ENCODE measurements around the gene WDFY3.

DNA sequence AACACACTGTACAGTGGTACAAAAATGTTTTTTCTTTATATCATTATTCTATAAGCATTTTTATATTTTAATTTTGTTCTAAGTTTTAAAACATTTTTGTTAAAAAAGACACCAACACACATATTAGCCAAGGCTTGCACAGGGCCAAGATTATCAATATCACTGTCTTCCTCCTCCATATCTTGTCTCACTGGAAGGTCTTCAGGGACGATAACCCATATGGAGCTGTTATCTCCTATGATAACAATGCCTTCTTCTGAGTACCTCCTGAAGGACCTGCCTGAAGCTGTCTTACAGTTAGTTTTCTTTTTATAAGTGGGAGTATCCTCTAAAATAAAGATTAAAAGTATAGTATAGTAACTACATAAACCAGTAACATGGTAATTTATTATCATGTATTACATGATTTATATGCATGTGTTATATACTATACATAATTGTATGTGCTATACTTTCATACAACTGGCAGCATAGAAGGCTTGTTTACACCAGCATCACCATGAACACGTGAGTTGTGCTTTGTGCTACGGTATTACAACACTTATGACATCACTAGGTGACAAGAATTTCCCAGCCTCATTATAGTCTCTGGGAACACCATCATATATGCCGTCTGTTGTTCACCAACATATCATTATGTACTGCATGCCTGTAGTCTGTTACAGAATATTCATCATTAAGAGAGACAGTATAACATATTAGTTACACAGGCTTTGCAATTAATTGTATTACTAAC, 90.7 kb downstream of the WDFY3 start:
- TF ChIP-seq, protein P1, sequence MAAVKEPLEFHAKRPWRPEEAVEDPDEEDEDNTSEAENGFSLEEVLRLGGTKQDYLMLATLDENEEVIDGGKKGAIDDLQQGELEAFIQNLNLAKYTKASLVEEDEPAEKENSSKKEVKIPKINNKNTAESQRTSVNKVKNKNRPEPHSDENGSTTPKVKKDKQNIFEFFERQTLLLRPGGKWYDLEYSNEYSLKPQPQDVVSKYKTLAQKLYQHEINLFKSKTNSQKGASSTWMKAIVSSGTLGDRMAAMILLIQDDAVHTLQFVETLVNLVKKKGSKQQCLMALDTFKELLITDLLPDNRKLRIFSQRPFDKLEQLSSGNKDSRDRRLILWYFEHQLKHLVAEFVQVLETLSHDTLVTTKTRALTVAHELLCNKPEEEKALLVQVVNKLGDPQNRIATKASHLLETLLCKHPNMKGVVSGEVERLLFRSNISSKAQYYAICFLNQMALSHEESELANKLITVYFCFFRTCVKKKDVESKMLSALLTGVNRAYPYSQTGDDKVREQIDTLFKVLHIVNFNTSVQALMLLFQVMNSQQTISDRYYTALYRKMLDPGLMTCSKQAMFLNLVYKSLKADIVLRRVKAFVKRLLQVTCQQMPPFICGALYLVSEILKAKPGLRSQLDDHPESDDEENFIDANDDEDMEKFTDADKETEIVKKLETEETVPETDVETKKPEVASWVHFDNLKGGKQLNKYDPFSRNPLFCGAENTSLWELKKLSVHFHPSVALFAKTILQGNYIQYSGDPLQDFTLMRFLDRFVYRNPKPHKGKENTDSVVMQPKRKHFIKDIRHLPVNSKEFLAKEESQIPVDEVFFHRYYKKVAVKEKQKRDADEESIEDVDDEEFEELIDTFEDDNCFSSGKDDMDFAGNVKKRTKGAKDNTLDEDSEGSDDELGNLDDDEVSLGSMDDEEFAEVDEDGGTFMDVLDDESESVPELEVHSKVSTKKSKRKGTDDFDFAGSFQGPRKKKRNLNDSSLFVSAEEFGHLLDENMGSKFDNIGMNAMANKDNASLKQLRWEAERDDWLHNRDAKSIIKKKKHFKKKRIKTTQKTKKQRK (IDR thresholded peaks at IDR 0.05; ENCODE audit: borderline replicate concordance, low read depth, low read length) = no peak
- no peak for TF ChIP-seq POU5F1 (IDR thresholded peaks at IDR 0.05; ENCODE audit: borderline replicate concordance, low read depth, low read length, partially characterized antibody)
- TF ChIP-seq, protein P2, sequence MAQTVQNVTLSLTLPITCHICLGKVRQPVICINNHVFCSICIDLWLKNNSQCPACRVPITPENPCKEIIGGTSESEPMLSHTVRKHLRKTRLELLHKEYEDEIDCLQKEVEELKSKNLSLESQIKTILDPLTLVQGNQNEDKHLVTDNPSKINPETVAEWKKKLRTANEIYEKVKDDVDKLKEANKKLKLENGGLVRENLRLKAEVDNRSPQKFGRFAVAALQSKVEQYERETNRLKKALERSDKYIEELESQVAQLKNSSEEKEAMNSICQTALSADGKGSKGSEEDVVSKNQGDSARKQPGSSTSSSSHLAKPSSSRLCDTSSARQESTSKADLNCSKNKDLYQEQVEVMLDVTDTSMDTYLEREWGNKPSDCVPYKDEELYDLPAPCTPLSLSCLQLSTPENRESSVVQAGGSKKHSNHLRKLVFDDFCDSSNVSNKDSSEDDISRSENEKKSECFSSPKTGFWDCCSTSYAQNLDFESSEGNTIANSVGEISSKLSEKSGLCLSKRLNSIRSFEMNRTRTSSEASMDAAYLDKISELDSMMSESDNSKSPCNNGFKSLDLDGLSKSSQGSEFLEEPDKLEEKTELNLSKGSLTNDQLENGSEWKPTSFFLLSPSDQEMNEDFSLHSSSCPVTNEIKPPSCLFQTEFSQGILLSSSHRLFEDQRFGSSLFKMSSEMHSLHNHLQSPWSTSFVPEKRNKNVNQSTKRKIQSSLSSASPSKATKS (CRISPR knock-in tag; IDR thresholded peaks at IDR 0.05) = no peak
- no peak for TF ChIP-seq ZBTB7A (IDR thresholded peaks at IDR 0.05; ENCODE audit: borderline replicate concordance, control insufficient read depth, low read depth, low read length)
- no peak for TF ChIP-seq ELF4 (CRISPR knock-in tag; IDR thresholded peaks at IDR 0.05)
- TF ChIP-seq POLR2AphosphoS2 (IDR thresholded peaks at IDR 0.05; ENCODE audit: low read length) = no peak
- TF ChIP-seq ZSCAN29 (IDR thresholded peaks at IDR 0.05) = no peak
- TF ChIP-seq BHLHE40 (IDR thresholded peaks at IDR 0.05; ENCODE audit: low read length) = peak; percentile 54; the same call in 1 of the 2 replicates
